ENCODE data around the gene CABP2.

DNA sequence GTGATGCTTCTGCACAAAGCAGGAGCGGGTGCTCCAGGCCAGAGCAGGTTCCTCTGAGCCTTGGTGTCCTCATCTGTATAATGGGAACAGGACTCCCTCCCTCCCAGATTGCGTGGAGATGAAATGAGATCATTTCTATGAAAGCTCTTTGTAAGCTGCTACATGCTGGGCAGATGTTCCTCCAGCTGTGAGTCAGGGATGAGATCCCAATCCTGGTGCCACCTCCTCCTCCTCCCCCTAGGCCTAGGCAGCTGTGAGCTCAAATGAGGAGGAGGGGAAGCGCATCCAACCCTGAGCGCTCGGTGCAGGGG lies 7.0 kb upstream of the CABP2 start:
- TF ChIP-seq, protein P1, sequence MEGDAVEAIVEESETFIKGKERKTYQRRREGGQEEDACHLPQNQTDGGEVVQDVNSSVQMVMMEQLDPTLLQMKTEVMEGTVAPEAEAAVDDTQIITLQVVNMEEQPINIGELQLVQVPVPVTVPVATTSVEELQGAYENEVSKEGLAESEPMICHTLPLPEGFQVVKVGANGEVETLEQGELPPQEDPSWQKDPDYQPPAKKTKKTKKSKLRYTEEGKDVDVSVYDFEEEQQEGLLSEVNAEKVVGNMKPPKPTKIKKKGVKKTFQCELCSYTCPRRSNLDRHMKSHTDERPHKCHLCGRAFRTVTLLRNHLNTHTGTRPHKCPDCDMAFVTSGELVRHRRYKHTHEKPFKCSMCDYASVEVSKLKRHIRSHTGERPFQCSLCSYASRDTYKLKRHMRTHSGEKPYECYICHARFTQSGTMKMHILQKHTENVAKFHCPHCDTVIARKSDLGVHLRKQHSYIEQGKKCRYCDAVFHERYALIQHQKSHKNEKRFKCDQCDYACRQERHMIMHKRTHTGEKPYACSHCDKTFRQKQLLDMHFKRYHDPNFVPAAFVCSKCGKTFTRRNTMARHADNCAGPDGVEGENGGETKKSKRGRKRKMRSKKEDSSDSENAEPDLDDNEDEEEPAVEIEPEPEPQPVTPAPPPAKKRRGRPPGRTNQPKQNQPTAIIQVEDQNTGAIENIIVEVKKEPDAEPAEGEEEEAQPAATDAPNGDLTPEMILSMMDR (conservative IDR thresholded peaks at IDR 0.05; ENCODE audit: low read depth, low read length): no peak
- TF ChIP-seq EZH2phosphoT487 (IDR thresholded peaks at IDR 0.05; ENCODE audit: borderline replicate concordance, low read length) (no peak), EZH2 (IDR thresholded peaks at IDR 0.05; ENCODE audit: low read length, unreplicated experiment) (no peak)

Measured in PC-3 (cell line).